GM10266 (cell line): ENCODE data around the gene TEFM.
"Not testable (repeated sequence)": the region's sequence is repeated elsewhere in the genome, so short reads cannot be mapped to it uniquely, and the experiment has no call there.

ENCODE experiments used
- DNase-seq: peaks from one replicate; pipeline ENCODE4 v3.0.0; 2012; ENCODE audit errors: extremely low spot score
- TF ChIP-seq, protein P1 (sequence below): IDR thresholded peaks from 2 replicates; pipeline ENCODE4 v1.5.1; 2012; ENCODE audit warnings: mild to moderate bottlenecking, low read depth; ENCODE audit not compliant: control insufficient read depth, insufficient read depth; ENCODE audit errors: missing control alignments

TEFM gene

GRCh38 chr17:30920282-30920681, 14.2 kb upstream of the TEFM start:
- TF ChIP-seq, protein P1, sequence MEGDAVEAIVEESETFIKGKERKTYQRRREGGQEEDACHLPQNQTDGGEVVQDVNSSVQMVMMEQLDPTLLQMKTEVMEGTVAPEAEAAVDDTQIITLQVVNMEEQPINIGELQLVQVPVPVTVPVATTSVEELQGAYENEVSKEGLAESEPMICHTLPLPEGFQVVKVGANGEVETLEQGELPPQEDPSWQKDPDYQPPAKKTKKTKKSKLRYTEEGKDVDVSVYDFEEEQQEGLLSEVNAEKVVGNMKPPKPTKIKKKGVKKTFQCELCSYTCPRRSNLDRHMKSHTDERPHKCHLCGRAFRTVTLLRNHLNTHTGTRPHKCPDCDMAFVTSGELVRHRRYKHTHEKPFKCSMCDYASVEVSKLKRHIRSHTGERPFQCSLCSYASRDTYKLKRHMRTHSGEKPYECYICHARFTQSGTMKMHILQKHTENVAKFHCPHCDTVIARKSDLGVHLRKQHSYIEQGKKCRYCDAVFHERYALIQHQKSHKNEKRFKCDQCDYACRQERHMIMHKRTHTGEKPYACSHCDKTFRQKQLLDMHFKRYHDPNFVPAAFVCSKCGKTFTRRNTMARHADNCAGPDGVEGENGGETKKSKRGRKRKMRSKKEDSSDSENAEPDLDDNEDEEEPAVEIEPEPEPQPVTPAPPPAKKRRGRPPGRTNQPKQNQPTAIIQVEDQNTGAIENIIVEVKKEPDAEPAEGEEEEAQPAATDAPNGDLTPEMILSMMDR = no peak
- no peak for DNase-seq

DNA sequence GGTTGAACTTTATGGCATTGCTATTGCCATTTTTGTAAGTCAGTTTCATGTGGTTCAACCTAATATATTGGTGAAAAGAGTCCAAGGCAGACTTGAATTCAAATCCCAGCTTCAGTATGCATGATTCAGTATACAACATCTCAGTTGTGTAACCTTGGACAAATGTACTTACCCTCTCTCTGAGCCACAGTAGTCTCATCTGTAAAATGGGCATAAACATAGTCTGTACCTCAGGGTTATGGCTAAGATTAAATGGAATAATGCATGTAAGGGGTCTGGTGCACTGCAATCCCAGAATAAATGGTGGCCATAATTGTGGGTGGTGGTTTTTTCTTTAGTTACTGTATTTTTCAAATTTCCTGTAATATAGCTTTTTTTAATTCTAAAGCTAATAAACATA, 11.0 kb upstream of the TEFM start:
- no peak for DNase-seq
- TF ChIP-seq, protein P1 = no peak

DNA sequence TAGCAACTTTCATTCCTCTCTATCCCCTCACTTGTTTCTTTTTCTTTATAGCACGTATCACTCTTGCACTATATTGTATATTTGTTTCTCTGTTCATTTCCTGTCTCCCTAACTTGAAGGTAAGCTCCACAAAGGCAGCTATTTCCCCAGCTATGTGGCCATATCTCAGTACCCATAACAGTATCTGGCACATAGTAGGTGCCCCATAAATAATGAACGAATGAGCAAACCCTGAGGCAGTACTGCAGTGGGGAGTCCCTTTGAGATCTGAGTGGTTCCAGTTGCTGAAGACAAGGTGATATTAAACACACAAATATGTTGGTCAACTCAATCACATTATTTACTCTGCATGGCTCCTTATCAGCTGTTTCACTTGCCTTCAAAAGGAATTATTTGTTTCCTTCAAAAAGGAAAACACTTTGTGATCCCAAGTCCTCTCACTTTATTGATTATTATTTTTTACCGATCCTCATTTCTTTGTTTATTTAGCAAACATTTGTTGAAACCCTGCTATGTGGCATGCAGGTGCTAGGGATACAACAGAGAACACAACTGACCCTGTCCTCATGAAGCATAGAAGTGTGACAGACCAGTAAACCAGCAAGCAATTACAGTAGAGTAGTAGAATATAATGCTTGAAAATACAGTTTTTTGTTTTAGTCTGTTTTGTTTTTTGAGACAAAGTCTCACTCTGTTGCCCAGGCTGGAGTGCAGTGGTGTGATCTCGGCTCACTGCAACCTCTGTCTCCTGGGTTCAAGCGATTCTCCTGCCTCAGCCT, 10.0 kb upstream of the TEFM start:
- TF ChIP-seq, protein P1 = no peak

DNA sequence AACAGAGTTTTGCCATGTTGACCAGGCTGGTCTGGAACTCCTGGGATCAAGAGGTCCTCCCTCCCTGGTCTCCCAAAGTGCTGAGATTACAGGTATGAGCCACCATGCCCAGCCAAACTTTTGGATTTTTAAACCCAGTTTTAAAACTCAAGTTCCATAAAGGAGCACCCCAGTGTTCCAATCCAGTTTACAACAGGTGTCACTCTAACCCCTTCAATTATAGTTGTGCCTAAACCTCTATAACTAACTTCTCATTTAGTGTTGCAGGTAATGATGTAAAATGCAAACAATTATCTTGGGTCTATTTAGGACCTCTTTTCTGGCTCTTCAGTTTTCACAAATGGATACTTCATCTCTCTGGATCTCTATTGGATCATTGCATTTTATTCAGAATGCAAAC, 7.9 kb upstream of the TEFM start:
- no peak for DNase-seq
- TF ChIP-seq, protein P1 = no peak

More for the DNA sequence above, 10.0 kb upstream of the TEFM start:
- no peak for DNase-seq

DNA sequence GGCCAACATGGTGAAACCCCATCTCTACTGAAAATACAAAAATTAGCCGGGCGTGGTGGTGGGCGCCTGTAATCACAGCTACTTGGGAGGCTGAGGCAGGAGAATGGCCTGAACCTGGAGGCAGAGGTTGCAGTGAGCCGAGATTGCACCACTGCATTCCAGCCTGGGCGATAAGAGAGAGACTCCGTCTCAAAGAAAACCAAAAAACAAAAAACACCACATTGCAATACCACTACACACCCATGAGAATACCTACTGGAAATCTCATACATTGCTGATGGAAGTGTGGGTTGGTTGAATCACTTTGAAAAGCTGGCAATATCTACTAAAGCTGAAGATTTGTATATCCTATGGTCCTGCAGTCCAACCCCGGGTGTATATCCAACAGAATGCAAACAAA, 4.1 kb upstream of the TEFM start:
- not testable (repeated sequence) for DNase-seq

GRCh38 chr17:30908717-30909420, 2.8 kb upstream of the TEFM start:
- TF ChIP-seq, protein P1 = no peak

GRCh38 chr17:30905742-30906100, 317 bp downstream of the TEFM start:
- peak; percentile 24 for DNase-seq

More at GRCh38 chr17:30908717-30909420, 2.8 kb upstream of the TEFM start:
- DNase-seq = peak; percentile 33

More at GRCh38 chr17:30905742-30906100, 317 bp downstream of the TEFM start:
- TF ChIP-seq, protein P1 = no peak
